GM13977 (cell line): Measurements from ENCODE around the gene CTBP2.

Source experiments
- DNase-seq: peaks from one replicate; pipeline ENCODE4 v3.0.0; 2012; ENCODE audit warnings: low spot score
- in situ Hi-C: fragments of 300-500 bp; cut with MboI; formaldehyde crosslinking; loops from one replicate; pipeline ENCODE4 v1.12.0; 2022; ENCODE audit warnings: low sequenced_read_pairs, low pct_unique_long_range_greater_than_20kb, mixed read lengths, inconsistent platforms; ENCODE audit not compliant: unreplicated experiment
- TF ChIP-seq, protein P1 (sequence below): IDR thresholded peaks from 2 replicates; pipeline ENCODE4 v1.5.1; 2012; ENCODE audit warnings: mild to moderate bottlenecking, control low read depth; ENCODE audit not compliant: insufficient read depth; ENCODE audit errors: extremely low read depth, missing control alignments

CTBP2 gene

DNA sequence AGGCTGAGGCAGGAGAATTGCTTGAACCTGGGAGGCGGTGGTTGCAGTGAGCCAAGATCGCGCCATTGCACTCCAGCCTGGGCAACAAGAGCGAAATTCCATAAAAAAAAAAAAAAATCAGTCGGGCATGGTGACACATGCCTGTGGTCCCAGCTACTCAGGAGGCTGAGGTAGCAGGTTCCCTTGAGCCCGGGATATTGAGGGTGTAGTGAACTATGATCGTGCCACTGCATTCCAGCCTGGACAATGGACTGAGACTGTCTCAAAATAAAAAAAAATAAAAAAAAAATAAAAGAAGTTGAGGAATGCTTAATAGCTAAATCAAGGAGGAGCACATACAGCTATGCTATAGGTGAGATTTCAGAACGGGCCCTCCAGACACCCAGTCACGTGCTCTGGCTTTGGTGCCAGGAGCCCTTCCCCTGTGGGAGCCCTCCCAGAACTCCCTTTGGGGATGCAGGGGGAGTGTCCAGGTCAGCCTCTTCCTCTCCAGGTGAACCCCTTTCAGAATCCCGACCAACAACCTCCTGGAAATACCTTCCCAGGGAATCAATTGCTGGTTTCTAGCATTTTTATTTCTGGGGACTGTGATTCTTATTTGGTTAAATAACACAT, 42.9 kb upstream of the CTBP2 start:
- in situ Hi-C loops, result no loop called here
- no peak for DNase-seq
- TF ChIP-seq, protein P1, sequence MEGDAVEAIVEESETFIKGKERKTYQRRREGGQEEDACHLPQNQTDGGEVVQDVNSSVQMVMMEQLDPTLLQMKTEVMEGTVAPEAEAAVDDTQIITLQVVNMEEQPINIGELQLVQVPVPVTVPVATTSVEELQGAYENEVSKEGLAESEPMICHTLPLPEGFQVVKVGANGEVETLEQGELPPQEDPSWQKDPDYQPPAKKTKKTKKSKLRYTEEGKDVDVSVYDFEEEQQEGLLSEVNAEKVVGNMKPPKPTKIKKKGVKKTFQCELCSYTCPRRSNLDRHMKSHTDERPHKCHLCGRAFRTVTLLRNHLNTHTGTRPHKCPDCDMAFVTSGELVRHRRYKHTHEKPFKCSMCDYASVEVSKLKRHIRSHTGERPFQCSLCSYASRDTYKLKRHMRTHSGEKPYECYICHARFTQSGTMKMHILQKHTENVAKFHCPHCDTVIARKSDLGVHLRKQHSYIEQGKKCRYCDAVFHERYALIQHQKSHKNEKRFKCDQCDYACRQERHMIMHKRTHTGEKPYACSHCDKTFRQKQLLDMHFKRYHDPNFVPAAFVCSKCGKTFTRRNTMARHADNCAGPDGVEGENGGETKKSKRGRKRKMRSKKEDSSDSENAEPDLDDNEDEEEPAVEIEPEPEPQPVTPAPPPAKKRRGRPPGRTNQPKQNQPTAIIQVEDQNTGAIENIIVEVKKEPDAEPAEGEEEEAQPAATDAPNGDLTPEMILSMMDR, result no peak

DNA sequence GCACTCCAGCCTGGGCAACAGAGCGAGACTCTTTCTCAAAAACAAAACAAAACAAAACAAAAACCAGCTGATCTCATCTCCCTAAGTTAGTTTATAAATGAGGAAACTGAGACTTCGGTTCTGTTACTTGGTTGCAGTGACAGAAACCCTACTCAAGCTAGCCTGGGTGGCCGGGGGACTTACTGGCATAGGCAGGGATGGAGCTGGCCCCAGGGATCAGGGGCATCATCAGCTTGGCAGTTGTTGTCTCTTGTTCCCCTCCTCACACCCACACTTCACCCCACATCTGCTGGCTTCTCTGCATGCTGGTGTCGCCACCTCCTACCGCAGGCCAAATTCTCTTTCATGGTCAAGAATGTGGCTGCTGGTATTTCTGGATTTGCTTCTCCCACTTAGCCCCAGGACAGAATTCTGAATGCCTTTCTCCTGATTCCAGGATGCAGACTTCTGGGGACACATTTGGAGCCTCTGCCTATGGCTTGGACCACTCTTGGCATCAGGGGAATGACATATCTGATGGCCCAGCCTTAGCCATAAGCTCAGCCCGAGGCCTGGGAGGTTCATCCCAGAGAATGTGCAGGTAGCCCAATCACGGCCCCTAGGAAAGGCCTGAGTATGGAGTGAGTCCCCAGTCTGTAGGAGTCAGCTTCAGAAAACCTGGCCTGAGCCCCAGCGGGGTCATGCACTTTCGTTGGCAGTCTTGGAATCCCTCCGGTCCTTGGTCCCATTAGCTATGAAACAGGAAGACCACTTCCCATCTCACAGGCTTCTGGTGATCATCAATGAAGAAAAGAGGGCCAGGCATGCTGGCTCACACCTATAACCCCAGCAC, 41.6 kb upstream of the CTBP2 start:
- DNase-seq, result no peak
- TF ChIP-seq, protein P1, result no peak
- in situ Hi-C loops, result no loop called here

DNA sequence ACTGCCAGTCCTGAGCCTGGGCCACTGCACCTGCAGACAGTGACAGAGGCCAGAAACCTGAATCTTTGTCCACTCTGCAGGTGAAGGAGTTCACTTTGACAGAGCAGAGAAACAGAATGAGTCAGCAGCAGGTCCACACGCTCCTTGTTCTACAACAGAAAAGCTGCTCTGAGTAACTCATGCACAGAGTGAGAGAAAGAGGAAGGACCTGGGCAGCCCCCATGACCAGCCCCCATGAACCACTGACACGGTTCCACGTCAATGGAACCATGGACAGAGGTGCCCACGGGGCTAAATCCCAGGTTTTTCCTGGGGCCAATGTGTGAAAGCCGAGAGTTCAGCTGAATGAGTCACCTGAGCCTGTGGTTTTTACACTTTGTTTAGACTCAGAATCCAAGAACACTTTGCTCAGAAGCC, 40.8 kb upstream of the CTBP2 start:
- TF ChIP-seq, protein P1, result no peak
- peak; percentile 66 for DNase-seq
- in situ Hi-C loops, result no loop called here

DNA sequence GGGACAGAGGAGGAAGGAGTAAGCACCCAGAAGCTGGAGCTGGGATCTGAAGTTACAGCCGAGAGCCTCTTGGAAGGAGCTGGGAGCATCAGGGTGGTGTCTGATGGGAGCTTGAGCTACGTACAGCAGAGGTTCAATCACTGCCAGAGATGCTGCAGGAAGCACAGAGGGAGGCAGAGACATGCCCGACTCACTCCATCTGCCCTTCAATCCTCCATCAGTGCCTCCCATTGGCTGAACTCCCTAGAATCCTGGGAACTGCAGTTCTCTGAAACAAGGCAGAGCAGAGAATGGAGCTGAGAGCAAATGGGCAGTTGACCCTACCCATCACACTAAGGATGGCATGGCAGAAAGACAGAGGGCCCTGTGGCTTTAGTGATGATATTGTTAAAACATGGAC, 40.0 kb upstream of the CTBP2 start:
- TF ChIP-seq, protein P1, result no peak
- DNase-seq, result no peak
- in situ Hi-C loops, result no loop called here

DNA sequence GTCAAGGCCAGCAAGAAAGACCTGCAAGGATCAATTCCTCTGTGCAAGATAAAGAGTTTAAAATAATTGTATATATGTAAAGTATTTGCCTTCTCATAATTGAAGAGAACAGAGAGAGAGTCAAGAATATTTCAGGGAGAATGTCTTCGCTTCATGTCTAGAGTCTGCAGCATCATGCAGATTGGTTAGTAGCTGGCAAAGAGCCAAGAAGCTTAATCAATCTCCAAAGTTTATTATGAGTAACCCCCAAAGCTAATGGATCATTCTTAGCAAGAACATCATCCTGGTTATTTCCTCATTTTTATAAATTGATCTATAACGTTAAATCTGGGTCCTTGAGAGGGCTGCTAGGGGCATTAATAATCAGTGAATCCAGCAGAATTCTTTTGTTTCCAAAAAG, 38.9 kb upstream of the CTBP2 start:
- no peak for DNase-seq
- in situ Hi-C loops, result no loop called here
- TF ChIP-seq, protein P1, result no peak

DNA sequence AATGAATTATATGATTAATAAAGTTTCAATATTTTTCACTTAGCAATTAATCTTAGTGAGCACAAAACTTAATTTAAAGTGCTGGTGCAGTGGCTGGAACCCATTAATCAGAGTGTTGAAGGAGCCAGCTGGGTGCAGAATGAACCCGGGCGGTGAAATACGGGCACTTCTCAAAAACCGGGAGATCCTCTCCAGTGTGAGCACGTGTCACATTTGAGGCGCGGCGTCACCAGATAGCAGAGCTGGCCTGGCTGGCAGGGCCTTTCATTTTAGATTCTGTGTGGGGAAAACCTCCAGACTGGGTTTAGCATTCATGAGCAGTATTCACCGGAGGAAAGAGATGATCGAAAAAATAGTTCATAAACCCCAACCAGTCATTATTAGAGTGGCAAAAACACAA, 34.5 kb upstream of the CTBP2 start:
- in situ Hi-C loops, result no loop called here
- DNase-seq, result no peak
- TF ChIP-seq, protein P1, result no peak
